OCI-LY7 (cell line): ENCODE measurements around the gene UBE2H. TPM values are rescaled to one million over a fixed set of nuclear protein-coding genes. Genes with fewer than 3 reads are reported as not detected.

Source experiments
- BruUV-seq: library from RNA; stranded (reverse); fragments of 400-500 nt; replicated peaks from 2 replicates; lab custom pipeline; 2021; lab: Mats Ljungman, UMichigan
- CTCF ChIA-PET: fragments of 300-600 bp; sonication (Branson Sonifier 250); formaldehyde crosslinking; loops from one replicate; lab custom pipeline; 2022; ENCODE audit warnings: antibody characterized with exemption; ENCODE audit not compliant: unreplicated experiment; lab: Charles Lee
- POLR2A ChIA-PET: fragments of 300-600 bp; sonication (Branson Sonifier 250); formaldehyde crosslinking; loops from one replicate; lab custom pipeline; 2022; ENCODE audit warnings: antibody characterized with exemption; lab: Charles Lee
- DNase-seq: peaks from one replicate; pipeline ENCODE4 v3.0.0-alpha.2; 2015; ENCODE audit warnings: low spot score
- H2AFZ ChIP-seq: fragments of 200-600 bp; sonication (generic), shearing (Covaris generic); 2 replicates; pipeline ENCODE4 v1.6.1; 2014; ENCODE audit warnings: mild to moderate bottlenecking, antibody characterized with exemption, low read length, moderate library complexity
- H3K27ac ChIP-seq: fragments of 200-600 bp; sonication (generic); 2 replicates; pipeline ENCODE4 v1.5.1; 2014; ENCODE audit warnings: mixed run types, low read depth, mild to moderate bottlenecking, moderate library complexity, low read length, inconsistent platforms; ENCODE audit not compliant: poor library complexity, severe bottlenecking
- H3K36me3 ChIP-seq: fragments of 200-600 bp; sonication (generic); 2 replicates; pipeline ENCODE4 v1.6.1; 2014; ENCODE audit warnings: mild to moderate bottlenecking, antibody characterized with exemption, low read length, moderate library complexity, mixed read lengths; ENCODE audit not compliant: insufficient read depth
- H3K4me1 ChIP-seq: fragments of 200-600 bp; sonication (generic); 2 replicates; pipeline ENCODE4 v1.5.1; 2014; ENCODE audit warnings: mild to moderate bottlenecking, low read length; ENCODE audit not compliant: insufficient read depth, poor library complexity, severe bottlenecking
- H3K4me2 ChIP-seq: fragments of 200-600 bp; sonication (generic); 2 replicates; pipeline ENCODE4 v1.6.1; 2014; ENCODE audit warnings: mild to moderate bottlenecking, low read length
- H3K4me3 ChIP-seq: fragments of 200-600 bp; sonication (generic); 2 replicates; pipeline ENCODE4 v1.5.1; 2014; ENCODE audit warnings: mild to moderate bottlenecking, low read depth, low read length; ENCODE audit not compliant: poor library complexity, severe bottlenecking
- H3K79me2 ChIP-seq: fragments of 200-600 bp; sonication (generic); 2 replicates; pipeline ENCODE4 v1.6.1; 2016; ENCODE audit warnings: low read depth, mild to moderate bottlenecking, low read length, moderate library complexity, mixed read lengths; ENCODE audit not compliant: insufficient read depth
- H3K9me2 ChIP-seq: fragments of 200-600 bp; sonication (generic); 2 replicates; pipeline ENCODE4 v1.6.1; 2016; ENCODE audit warnings: mild to moderate bottlenecking, low read length, mixed read lengths; ENCODE audit not compliant: insufficient read depth
- H3K9me3 ChIP-seq: fragments of 200-600 bp; sonication (generic); 2 replicates; pipeline ENCODE4 v1.6.1; 2014; ENCODE audit warnings: mild to moderate bottlenecking, mixed run types, low read length, mixed read lengths
- H4K20me1 ChIP-seq: fragments of 200-600 bp; sonication (generic); 2 replicates; pipeline ENCODE4 v1.6.1; 2014; ENCODE audit warnings: mild to moderate bottlenecking, antibody characterized with exemption, low read length, moderate library complexity, mixed read lengths; ENCODE audit not compliant: insufficient read depth
- EZH2phosphoT487 ChIP-seq: fragments of 200-600 bp; sonication (generic); IDR thresholded peaks from 2 replicates; pipeline ENCODE4 v1.6.1; 2018; ENCODE audit warnings: low read depth, borderline replicate concordance, mild to moderate bottlenecking, mixed run types, antibody characterized with exemption, low read length, moderate library complexity, mixed read lengths
- intact Hi-C: fragments of 100-400 bp; cut with micrococcal nuclease; formaldehyde crosslinking; loops from one replicate; pipeline ENCODE4 v1.10.0; 2022; ENCODE audit not compliant: unreplicated experiment
- total RNA-seq, 2 experiments: library from RNA; depleted of rRNA in 1 of 2; stranded (reverse); fragments of >200 nt in 1 of 2; shearing (Covaris generic) in 1 of 2; gene quantifications; 2 replicates each; pipeline ENCODE4 v1.2.3, GENCODE V29; 2014 to 2022
- TF ChIP-seq, protein P1 (sequence below): fragments of 200-600 bp; sonication (generic); conservative IDR thresholded peaks from 2 replicates; pipeline ENCODE4 v1.5.1; 2014; ENCODE audit warnings: mild to moderate bottlenecking, antibody characterized with exemption, low read length, moderate library complexity, mixed read lengths

The UBE2H gene
- total RNA-seq, 2 experiments from 2014 or later, result 12.7 to 35.3 TPM

- Histone ChIP-seq H3K4me1 (no peaks in the 10 kb centered on the region), H3K4me3 (no peak overlapping the region), H3K9me2 (no peaks in the 10 kb centered on the region), H3K9me3 (no peaks in the 10 kb centered on the region), H2AFZ (no peak overlapping the region), H3K79me2 (no peaks in the 10 kb centered on the region), H3K36me3 (no peaks in the 10 kb centered on the region), H3K4me2 (no peak overlapping the region), H3K27ac (no peak overlapping the region), H4K20me1 (0 out of 2 replicates have a peak, but pooled peaks cover 3% of the 10 kb centered on the region)
- no peak for TF ChIP-seq EZH2phosphoT487
- TF ChIP-seq, protein P1, sequence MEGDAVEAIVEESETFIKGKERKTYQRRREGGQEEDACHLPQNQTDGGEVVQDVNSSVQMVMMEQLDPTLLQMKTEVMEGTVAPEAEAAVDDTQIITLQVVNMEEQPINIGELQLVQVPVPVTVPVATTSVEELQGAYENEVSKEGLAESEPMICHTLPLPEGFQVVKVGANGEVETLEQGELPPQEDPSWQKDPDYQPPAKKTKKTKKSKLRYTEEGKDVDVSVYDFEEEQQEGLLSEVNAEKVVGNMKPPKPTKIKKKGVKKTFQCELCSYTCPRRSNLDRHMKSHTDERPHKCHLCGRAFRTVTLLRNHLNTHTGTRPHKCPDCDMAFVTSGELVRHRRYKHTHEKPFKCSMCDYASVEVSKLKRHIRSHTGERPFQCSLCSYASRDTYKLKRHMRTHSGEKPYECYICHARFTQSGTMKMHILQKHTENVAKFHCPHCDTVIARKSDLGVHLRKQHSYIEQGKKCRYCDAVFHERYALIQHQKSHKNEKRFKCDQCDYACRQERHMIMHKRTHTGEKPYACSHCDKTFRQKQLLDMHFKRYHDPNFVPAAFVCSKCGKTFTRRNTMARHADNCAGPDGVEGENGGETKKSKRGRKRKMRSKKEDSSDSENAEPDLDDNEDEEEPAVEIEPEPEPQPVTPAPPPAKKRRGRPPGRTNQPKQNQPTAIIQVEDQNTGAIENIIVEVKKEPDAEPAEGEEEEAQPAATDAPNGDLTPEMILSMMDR, result no peak
- ChIA-PET POLR2A (no interaction called here), CTCF (no interaction called here)
- intact Hi-C loops, result no loop called here
- no peak for DNase-seq
- no TSS peak for BruUV-seq
These were observed 70.2 kb downstream of the UBE2H start for GRCh38 chr7:129882531-129882930.

GRCh38 chr7:129877146-129877792 lies 75.5 kb downstream of the UBE2H start:
- intact Hi-C loops, result no loop called here
- CTCF ChIA-PET, result no interaction called here

More at GRCh38 chr7:129877146-129877792, 75.5 kb downstream of the UBE2H start:
- no peaks in the 10 kb centered on the region for H3K9me2 ChIP-seq
- no peaks in the 10 kb centered on the region for H3K9me3 ChIP-seq
- no peaks in the 10 kb centered on the region for H4K20me1 ChIP-seq
- H3K27ac ChIP-seq, result no peak overlapping the region
- POLR2A ChIA-PET, result interaction anchor here (0.6 to 1.0 kb wide), 3 partner anchors 11 to 1089 kb away, joined by 3 read pairs; no protein-coding TSS in a partner anchor
- no peak overlapping the region for H3K4me3 ChIP-seq
- H3K79me2 ChIP-seq, result no peaks in the 10 kb centered on the region
- no peaks in the 10 kb centered on the region for H3K4me1 ChIP-seq
- H3K4me2 ChIP-seq, result no peak overlapping the region
- BruUV-seq, result TSS peak; percentile 14
- H2AFZ ChIP-seq, result no peak overlapping the region
- DNase-seq, result no peak
- peaks cover 4% of the 10 kb centered on the region; the same call in 1 of the 2 replicates for H3K36me3 ChIP-seq
- TF ChIP-seq EZH2phosphoT487, result no peak
- TF ChIP-seq, protein P1, result no peak
